Brain microvascular endothelial cell (primary cell): Measurements from ENCODE around the gene FMN2.

ENCODE experiments used
- DNase-seq: peaks from one replicate; pipeline ENCODE4 v3.0.0-alpha.2; 2020
- H3K27ac ChIP-seq: fragments of 250-450 bp; sonication (Bioruptor Pico); 2 replicates; pipeline ENCODE4 v1.5.1; 2020; ENCODE audit warnings: mild to moderate bottlenecking, moderate library complexity
- H3K27me3 ChIP-seq: fragments of 250-450 bp; sonication (Bioruptor Pico); replicated peaks from 2 replicates; pipeline ENCODE4 v1.5.1; 2020; ENCODE audit warnings: mild to moderate bottlenecking
- H3K36me3 ChIP-seq: fragments of 250-450 bp; sonication (Bioruptor Pico); replicated peaks from 2 replicates; pipeline ENCODE4 v1.5.1; 2020; ENCODE audit warnings: mild to moderate bottlenecking
- H3K4me3 ChIP-seq: 2 replicates; pipeline ENCODE4 v1.5.1; 2011; ENCODE audit warnings: low read depth, mild to moderate bottlenecking, control low read depth, low read length, moderate library complexity
- CTCF ChIP-seq: IDR thresholded peaks from 2 replicates; pipeline ENCODE4 v1.5.1; 2011; ENCODE audit warnings: low read depth, mild to moderate bottlenecking, moderate library complexity, low read length, control low read depth, inconsistent platforms; ENCODE audit errors: missing control alignments
- in situ Hi-C: cut with HindIII; loops from 2 replicates; pipeline ENCODE4 v1.10.0; 2017; ENCODE audit warnings: low sequenced_read_pairs, low pct_ligation_motif_present

FMN2 gene

DNA sequence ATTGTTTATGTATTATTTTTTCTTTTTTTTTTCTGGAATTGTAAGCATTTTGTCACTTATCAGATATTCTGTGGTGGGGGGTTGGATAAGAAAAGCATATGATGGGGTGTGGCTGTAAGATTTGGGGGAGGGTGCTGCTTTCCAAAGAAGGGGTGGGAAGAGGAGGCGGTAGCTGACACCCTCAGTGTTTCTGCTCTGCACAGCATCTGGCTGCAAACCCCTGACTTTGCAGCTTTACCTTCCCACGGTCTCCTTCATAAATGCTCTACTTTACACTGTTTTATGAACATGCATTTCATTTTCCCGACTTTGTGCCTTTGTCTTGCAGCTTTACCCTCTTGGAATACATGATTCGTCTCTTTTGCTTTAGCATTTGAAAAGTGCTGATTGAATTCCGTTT is 7.6 kb downstream of the FMN2 start:
- H3K27ac ChIP-seq, result peak overlapping the region; percentile 8
- no peaks in the 10 kb centered on the region for H3K27me3 ChIP-seq
- no peak for DNase-seq
- in situ Hi-C loops, result no loop called here
- TF ChIP-seq CTCF, result no peak
- H3K4me3 ChIP-seq, result no peak overlapping the region
- H3K36me3 ChIP-seq, result no peaks in the 10 kb centered on the region

DNA sequence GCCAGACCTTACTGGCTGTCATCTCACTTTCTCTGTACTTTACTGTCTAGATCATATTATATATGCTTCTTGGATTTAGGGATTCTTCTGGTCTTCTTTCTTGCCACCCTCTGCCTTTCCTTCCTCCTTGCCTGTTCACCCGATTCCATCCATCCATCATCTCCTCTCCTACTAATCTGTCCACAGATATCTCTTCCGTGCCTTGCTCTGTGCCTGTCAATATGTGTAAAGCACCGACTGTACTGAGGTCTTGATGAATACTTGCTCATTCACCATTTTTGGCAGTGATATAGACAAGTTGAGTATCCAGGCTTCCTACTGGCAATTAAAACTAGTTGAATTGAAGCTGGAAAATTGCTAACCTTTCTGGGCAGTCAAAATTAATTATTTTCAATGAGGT is 8.1 kb downstream of the FMN2 start:
- no peak for DNase-seq
- in situ Hi-C loops, result no loop called here
- Histone ChIP-seq H3K27me3 (no peaks in the 10 kb centered on the region), H3K4me3 (no peak overlapping the region), H3K27ac (peak overlapping the region; percentile 8), H3K36me3 (no peaks in the 10 kb centered on the region)
- TF ChIP-seq CTCF, result no peak

DNA sequence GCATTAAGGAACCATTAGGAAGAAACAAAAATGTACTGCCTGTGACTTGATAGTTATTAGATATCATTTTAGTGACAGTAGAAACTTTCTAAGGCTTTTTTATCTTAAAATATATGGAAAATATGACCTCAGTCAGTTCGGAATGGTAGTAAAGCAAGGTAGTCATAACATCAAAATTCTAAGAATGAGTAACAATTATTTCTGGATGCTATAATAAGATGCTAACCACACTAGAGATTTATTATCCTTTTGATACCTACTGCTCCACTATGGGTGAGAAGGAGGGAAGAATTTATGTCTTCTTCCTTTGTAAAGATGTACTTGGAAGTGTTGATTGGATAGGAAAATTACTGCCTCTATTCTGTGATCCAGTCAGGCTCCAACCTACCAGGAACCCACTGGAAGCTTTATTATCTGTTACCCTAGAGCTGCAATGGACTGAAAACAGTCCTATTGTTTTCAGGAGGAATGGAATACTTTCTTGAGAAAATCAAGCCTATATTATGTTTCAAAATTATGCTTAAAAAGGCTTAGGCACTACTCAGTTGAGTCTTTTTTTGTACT is 8.8 kb downstream of the FMN2 start:
- in situ Hi-C loops, result no loop called here
- Histone ChIP-seq H3K27ac (peak overlapping the region; percentile 46), H3K27me3 (no peaks in the 10 kb centered on the region), H3K36me3 (no peaks in the 10 kb centered on the region), H3K4me3 (no peak overlapping the region)
- DNase-seq, result no peak
- no peak for TF ChIP-seq CTCF

DNA sequence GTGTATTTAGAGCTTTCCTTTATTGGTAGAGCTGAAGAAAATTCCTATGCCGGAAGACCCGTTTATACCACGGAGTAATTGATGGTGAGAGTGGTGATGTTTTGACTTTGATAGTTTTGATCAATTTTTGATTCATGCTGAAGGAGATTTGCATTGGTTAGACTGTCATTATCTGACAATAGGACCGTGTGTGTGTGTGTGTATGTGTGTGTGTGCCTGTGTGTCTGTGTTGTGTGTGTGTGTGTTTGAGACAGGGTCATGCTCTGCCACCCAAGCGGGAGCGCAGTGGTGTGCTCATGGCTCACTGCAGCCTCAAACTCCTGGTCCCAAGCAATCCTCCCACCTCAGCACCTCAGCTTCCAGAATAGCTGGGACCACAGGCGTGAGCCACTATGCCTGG is 9.6 kb downstream of the FMN2 start:
- H3K27me3 ChIP-seq, result no peaks in the 10 kb centered on the region
- TF ChIP-seq CTCF, result no peak
- in situ Hi-C loops, result no loop called here
- H3K36me3 ChIP-seq, result no peaks in the 10 kb centered on the region
- H3K27ac ChIP-seq, result no peak overlapping the region
- no peak for DNase-seq
- H3K4me3 ChIP-seq, result no peak overlapping the region

GRCh38 chr1:240101737-240102136 is 10.1 kb downstream of the FMN2 start:
- TF ChIP-seq CTCF, result no peak
- DNase-seq, result no peak
- Histone ChIP-seq H3K27ac (no peak overlapping the region), H3K36me3 (no peaks in the 10 kb centered on the region), H3K4me3 (no peak overlapping the region), H3K27me3 (no peaks in the 10 kb centered on the region)
- in situ Hi-C loops, result no loop called here

DNA sequence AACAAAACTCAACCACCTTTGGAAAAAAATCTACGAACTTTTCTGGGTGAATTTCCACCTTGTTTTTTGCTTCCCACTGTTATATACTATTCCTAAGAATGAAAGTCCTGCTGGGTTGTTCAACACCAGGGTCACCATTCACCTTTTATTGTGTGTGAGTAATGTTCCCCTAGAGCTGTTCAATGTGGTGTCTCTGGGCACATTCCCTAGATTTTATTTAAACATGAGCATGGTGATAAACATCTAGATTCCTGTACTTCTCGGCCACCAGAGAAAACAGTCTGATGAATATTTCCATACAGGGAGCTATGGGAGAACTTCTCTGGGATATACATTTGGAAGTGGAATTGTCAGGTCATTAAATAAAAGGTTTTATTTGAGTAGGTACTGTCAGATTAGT is 13.0 kb downstream of the FMN2 start:
- TF ChIP-seq CTCF, result no peak
- Histone ChIP-seq H3K27me3 (no peaks in the 10 kb centered on the region), H3K4me3 (no peak overlapping the region), H3K36me3 (no peaks in the 10 kb centered on the region), H3K27ac (no peak overlapping the region)
- DNase-seq, result no peak
- in situ Hi-C loops, result no loop called here
